Measurements from ENCODE around the gene KCNN1. TPM values are rescaled to one million over a fixed set of nuclear protein-coding genes. Genes with fewer than 3 reads are reported as not detected.

Gene KCNN1
- total RNA-seq, 2 donors from 2014 or later: not detected

DNA sequence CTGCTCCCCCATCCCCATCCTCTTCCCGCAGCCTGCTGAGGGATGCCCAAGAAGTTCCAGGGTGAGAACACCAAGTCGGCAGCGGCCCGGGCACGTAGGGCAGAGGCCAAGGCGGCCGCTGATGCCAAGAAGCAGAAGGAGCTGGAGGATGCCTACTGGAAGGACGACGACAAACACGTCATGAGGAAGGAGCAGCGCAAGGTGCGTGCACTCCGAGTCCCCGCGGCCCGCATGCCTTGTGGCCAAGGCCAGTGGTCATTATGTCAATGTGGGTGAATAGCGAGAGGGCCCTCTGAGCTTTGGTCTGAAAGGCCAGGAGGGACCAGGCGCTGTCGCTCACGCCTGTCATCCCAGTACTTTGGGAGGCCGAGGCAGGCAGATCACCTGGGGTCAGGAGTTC is 30.5 kb upstream of the KCNN1 start:
- DNase-seq (no peak), ATAC-seq (no peak)
- H3K27me3 ChIP-seq: no peaks in the 10 kb centered on the region
- TF ChIP-seq POLR2A (IDR thresholded peaks at IDR 0.05) (no peak), CTCF (IDR thresholded peaks at IDR 0.05) (no peak)
- H3K27ac ChIP-seq: no peak overlapping the region
- no peak overlapping the region for H3K4me3 ChIP-seq
- peaks cover 0 to 2% of the 10 kb centered on the region in 2 donors for H3K36me3 ChIP-seq (replicated peaks in 1 of 2; ENCODE audit: insufficient read depth in 1 of 2, low read depth in 2 of 2)
- 89 to 92% methylated on average over 19 to 20 of the region's 21 CpGs for WGBS, 2 donors
- H3K9me3 ChIP-seq: no peaks in the 10 kb centered on the region
- peaks cover 22% of the 10 kb centered on the region for H3K4me1 ChIP-seq
- intact Hi-C loops (cut with DNase I): loop anchor here (5.0 kb wide), 1 partner anchor 69 kb away; no protein-coding TSS in a partner anchor

DNA sequence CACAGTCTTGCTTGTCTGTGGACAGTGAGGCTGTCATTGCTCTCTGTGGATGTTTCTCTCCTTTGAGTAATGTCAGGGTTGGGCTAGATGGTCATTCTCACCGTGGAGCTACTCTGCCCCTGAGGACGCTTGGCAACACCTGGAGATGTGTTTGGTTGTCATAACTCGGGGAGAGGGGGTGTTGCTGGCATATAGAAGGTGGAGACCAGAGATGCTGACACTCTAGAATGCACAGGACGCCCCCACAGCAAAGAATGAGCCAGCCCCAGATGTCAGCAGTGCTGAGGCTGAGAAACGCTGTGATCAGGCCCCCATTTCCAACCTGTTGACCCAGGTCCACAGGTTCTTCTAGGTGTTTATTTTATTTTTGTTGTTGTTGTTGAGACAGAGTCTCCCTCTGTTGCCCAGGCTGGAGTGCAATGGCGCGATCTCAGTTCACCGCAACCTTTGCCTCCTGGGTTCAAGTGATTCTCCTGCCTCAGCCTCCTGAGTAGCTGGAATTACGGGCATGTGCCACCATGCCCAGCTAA is 29.5 kb upstream of the KCNN1 start:
- H3K4me3 ChIP-seq: no peak overlapping the region
- H3K36me3 ChIP-seq (replicated peaks in 1 of 2; ENCODE audit: insufficient read depth in 1 of 2, low read depth in 2 of 2): peaks cover 0 to 2% of the 10 kb centered on the region in 2 donors
- DNase-seq: no peak
- 88 to 90% methylated on average over 8 to 9 of the region's 9 CpGs for WGBS, 2 donors
- ATAC-seq: no peak
- intact Hi-C loops (cut with DNase I): loop anchor here (5.0 kb wide), 1 partner anchor 70 kb away; no protein-coding TSS in a partner anchor
- no peak for TF ChIP-seq CTCF (IDR thresholded peaks at IDR 0.05)
- no peak for TF ChIP-seq POLR2A (IDR thresholded peaks at IDR 0.05)
- H3K27ac ChIP-seq: no peak overlapping the region
- peaks cover 13% of the 10 kb centered on the region for H3K4me1 ChIP-seq
- no peaks in the 10 kb centered on the region for H3K27me3 ChIP-seq
- no peaks in the 10 kb centered on the region for H3K9me3 ChIP-seq

- TF ChIP-seq CTCF (IDR thresholded peaks at IDR 0.05): peak; percentile 87 to 97 (median 89)
- TF ChIP-seq POLR2A (IDR thresholded peaks at IDR 0.05): no peak
- Histone ChIP-seq H3K9me3 (no peaks in the 10 kb centered on the region), H3K4me1 (peaks cover 13% of the 10 kb centered on the region), H3K27ac (no peak overlapping the region), H3K36me3 (replicated peaks in 1 of 2; ENCODE audit: insufficient read depth in 1 of 2, low read depth in 2 of 2) (peaks cover 0 to 2% of the 10 kb centered on the region in 2 donors), H3K27me3 (no peaks in the 10 kb centered on the region), H3K4me3 (no peak overlapping the region)
- intact Hi-C loops (cut with DNase I): loop anchor here (5.0 kb wide), 1 partner anchor 71 kb away; no protein-coding TSS in a partner anchor
- ATAC-seq: peak; percentile 89
- DNase-seq: peak; percentile 79 to 85 (median 82)
- 40 to 43% methylated on average over 5 to 7 of the region's 7 CpGs for WGBS, 2 donors
Measured at GRCh38 chr19:17938092-17938845, 28.6 kb upstream of the KCNN1 start.

DNA sequence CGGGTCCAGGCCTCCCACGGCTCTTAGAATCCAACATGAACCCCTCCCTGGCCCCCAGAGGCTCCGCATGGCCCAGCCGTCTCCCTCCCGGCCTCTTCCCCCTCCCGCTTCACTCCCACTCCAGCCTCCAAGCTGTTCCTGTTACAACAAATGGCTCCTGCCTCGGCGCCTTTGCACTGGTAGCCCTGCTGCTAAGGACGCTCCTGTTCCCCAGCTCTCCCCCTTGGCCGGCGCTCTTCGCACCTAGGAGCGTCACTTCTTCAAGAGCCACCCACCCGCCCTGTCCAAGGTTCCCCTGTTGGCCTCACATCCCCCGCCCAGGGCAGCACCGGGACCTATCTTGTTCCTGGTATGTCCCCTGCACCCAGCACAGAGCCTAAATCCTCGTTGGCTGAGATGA is 24.7 kb upstream of the KCNN1 start:
- H3K27me3 ChIP-seq: no peaks in the 10 kb centered on the region
- no peak overlapping the region for H3K27ac ChIP-seq
- H3K36me3 ChIP-seq (replicated peaks in 1 of 2; ENCODE audit: insufficient read depth in 1 of 2, low read depth in 2 of 2): peaks cover 0 to 2% of the 10 kb centered on the region in 2 donors
- peaks cover 3% of the 10 kb centered on the region for H3K4me1 ChIP-seq
- TF ChIP-seq POLR2A (IDR thresholded peaks at IDR 0.05) (no peak), CTCF (IDR thresholded peaks at IDR 0.05) (no peak)
- H3K4me3 ChIP-seq: no peak overlapping the region
- intact Hi-C loops (cut with DNase I): loop anchor here (5.0 kb wide), 2 partner anchors 55 to 120 kb away; no protein-coding TSS in a partner anchor
- DNase-seq: no peak
- 87 to 91% methylated on average over 16 of the region's 17 CpGs for WGBS, 2 donors
- no peaks in the 10 kb centered on the region for H3K9me3 ChIP-seq
- no peak for ATAC-seq
